Breast epithelium (tissue), 3 donors: Measurements from ENCODE around the gene PARP16.

ENCODE experiments used
- POLR2A ChIP-seq: fragments of 450-650 bp; IDR thresholded peaks from one replicate; pipeline ENCODE4 v1.6.1; 2016; ENCODE audit warnings: antibody characterized with exemption, mild to moderate bottlenecking, moderate library complexity
- POLR2AphosphoS5 ChIP-seq, 3 donors: sonication (generic); formaldehyde crosslinking; IDR thresholded peaks; one replicate each; pipeline ENCODE4 v1.6.1; 2017; ENCODE audit warnings: antibody characterized with exemption in 3 of 3
- TF ChIP-seq, protein P1 (sequence below), 3 donors: fragments of 450-650 bp; IDR thresholded peaks; one replicate each; pipeline ENCODE4 v1.5.1; 2016 to 2017; ENCODE audit warnings: antibody characterized with exemption in 3 of 3, mild to moderate bottlenecking in 3 of 3, moderate library complexity in 3 of 3

GRCh38 chr15:65330934-65331645 is 44.4 kb upstream of the PARP16 start:
- TF ChIP-seq, protein P1, sequence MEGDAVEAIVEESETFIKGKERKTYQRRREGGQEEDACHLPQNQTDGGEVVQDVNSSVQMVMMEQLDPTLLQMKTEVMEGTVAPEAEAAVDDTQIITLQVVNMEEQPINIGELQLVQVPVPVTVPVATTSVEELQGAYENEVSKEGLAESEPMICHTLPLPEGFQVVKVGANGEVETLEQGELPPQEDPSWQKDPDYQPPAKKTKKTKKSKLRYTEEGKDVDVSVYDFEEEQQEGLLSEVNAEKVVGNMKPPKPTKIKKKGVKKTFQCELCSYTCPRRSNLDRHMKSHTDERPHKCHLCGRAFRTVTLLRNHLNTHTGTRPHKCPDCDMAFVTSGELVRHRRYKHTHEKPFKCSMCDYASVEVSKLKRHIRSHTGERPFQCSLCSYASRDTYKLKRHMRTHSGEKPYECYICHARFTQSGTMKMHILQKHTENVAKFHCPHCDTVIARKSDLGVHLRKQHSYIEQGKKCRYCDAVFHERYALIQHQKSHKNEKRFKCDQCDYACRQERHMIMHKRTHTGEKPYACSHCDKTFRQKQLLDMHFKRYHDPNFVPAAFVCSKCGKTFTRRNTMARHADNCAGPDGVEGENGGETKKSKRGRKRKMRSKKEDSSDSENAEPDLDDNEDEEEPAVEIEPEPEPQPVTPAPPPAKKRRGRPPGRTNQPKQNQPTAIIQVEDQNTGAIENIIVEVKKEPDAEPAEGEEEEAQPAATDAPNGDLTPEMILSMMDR (IDR thresholded peaks at IDR 0.05) = no peak
- TF ChIP-seq POLR2AphosphoS5 (IDR thresholded peaks at IDR 0.05) (no peak), POLR2A (no peak)
